Left ventricle myocardium inferior (tissue), 1 donor: ENCODE measurements around the gene BTBD9. TPM values are rescaled to one million over a fixed set of nuclear protein-coding genes. Genes with fewer than 3 reads are reported as not detected.

Experiments used
- DNase-seq: peaks from one replicate; pipeline ENCODE4 v3.0.0-alpha.2; 2020
- H3K27ac ChIP-seq: fragments of 200-600 bp; replicated peaks from 2 replicates; pipeline ENCODE4 v1.8.0; 2021
- H3K27me3 ChIP-seq: fragments of 200-600 bp; 2 replicates; pipeline ENCODE4 v1.8.0; 2021; ENCODE audit warnings: low read depth
- H3K36me3 ChIP-seq: fragments of 200-600 bp; 2 replicates; pipeline ENCODE4 v1.8.0; 2021
- H3K4me1 ChIP-seq: fragments of 200-600 bp; 2 replicates; pipeline ENCODE4 v1.8.0; 2021
- H3K4me3 ChIP-seq: fragments of 200-600 bp; 2 replicates; pipeline ENCODE4 v1.8.0; 2021; ENCODE audit warnings: mild to moderate bottlenecking, moderate library complexity
- H3K9me3 ChIP-seq: fragments of 200-600 bp; replicated peaks from 2 replicates; pipeline ENCODE4 v1.8.0; 2021
- CTCF ChIP-seq: fragments of 200-600 bp; IDR thresholded peaks from 2 replicates; pipeline ENCODE4 v1.8.0; 2021; ENCODE audit warnings: antibody characterized with exemption, mild to moderate bottlenecking, borderline replicate concordance
- intact Hi-C: fragments of 100-400 bp; cut with micrococcal nuclease; formaldehyde crosslinking; loops from one replicate; pipeline ENCODE4 v1.11.0; 2022
- total RNA-seq: library from RNA; stranded (reverse); fragmentation: NEBNext Ultra II Directional; extraction: Animal tissue kit (Norgen Biotek cat#: 25700); gene quantifications from one replicate; pipeline ENCODE4 v1.2.1, GENCODE V29; 2021
- donor health status: DM: no; HTN: yes; CAD: no; lungs with severe emphysema.

The BTBD9 gene
- total RNA-seq, 1 donor from 2014 or later = 16.5 TPM

GRCh38 chr6:38162493-38163185 lies 477.1 kb downstream of the BTBD9 start:
- TF ChIP-seq CTCF = no peak
- Histone ChIP-seq H3K27ac (no peak overlapping the region), H3K27me3 (no peaks in the 10 kb centered on the region), H3K4me1 (peaks cover 7% of the 10 kb centered on the region), H3K4me3 (no peak overlapping the region), H3K9me3 (no peaks in the 10 kb centered on the region), H3K36me3 (no peaks in the 10 kb centered on the region)
- intact Hi-C loops = no loop called here
- DNase-seq = no peak

GRCh38 chr6:38161754-38162492 lies 477.8 kb downstream of the BTBD9 start:
- no peak overlapping the region for H3K27ac ChIP-seq
- no peak for TF ChIP-seq CTCF
- no peaks in the 10 kb centered on the region for H3K27me3 ChIP-seq
- intact Hi-C loops = no loop called here
- no peak for DNase-seq
- H3K4me3 ChIP-seq = no peak overlapping the region
- H3K9me3 ChIP-seq = no peaks in the 10 kb centered on the region
- H3K36me3 ChIP-seq = no peaks in the 10 kb centered on the region
- H3K4me1 ChIP-seq = peaks cover 7% of the 10 kb centered on the region

GRCh38 chr6:38161331-38161730 lies 478.4 kb downstream of the BTBD9 start:
- Histone ChIP-seq H3K4me1 (peaks cover 7% of the 10 kb centered on the region), H3K27me3 (no peaks in the 10 kb centered on the region), H3K36me3 (no peaks in the 10 kb centered on the region), H3K4me3 (no peak overlapping the region), H3K27ac (no peak overlapping the region), H3K9me3 (no peaks in the 10 kb centered on the region)
- intact Hi-C loops = no loop called here
- no peak for DNase-seq
- TF ChIP-seq CTCF = no peak

- Histone ChIP-seq H3K27ac (no peak overlapping the region), H3K4me1 (peaks cover 7% of the 10 kb centered on the region), H3K36me3 (no peaks in the 10 kb centered on the region), H3K27me3 (no peaks in the 10 kb centered on the region), H3K4me3 (no peak overlapping the region), H3K9me3 (no peaks in the 10 kb centered on the region)
- no peak for DNase-seq
- TF ChIP-seq CTCF = no peak
- intact Hi-C loops = no loop called here
Measured at GRCh38 chr6:38160831-38161230, 478.9 kb downstream of the BTBD9 start.

- intact Hi-C loops = no loop called here
Measured at GRCh38 chr6:38159596-38159995, 480.1 kb downstream of the BTBD9 start.

More at GRCh38 chr6:38159596-38159995, 480.1 kb downstream of the BTBD9 start:
- H3K4me3 ChIP-seq = no peak overlapping the region
- H3K36me3 ChIP-seq = no peaks in the 10 kb centered on the region
- no peak for TF ChIP-seq CTCF
- no peak for DNase-seq
- peaks cover 18% of the 10 kb centered on the region for H3K4me1 ChIP-seq
- H3K27ac ChIP-seq = no peak overlapping the region
- H3K27me3 ChIP-seq = no peaks in the 10 kb centered on the region
- H3K9me3 ChIP-seq = no peaks in the 10 kb centered on the region
